CD4-positive, alpha-beta memory T cell (primary cell): Measurements from ENCODE around the gene GREB1L. TPM values are rescaled to one million over a fixed set of nuclear protein-coding genes. Genes with fewer than 3 reads are reported as not detected.

Experiments used
- CTCF ChIA-PET: fragments of 350-600 bp; sonication (Branson Sonifier 250); formaldehyde crosslinking; loops from one replicate; lab custom pipeline; 2021; ENCODE audit warnings: inconsistent platforms; ENCODE audit not compliant: partially characterized antibody; lab: Charles Lee
- POLR2A ChIA-PET: fragments of 350-600 bp; sonication (Branson Sonifier 250); formaldehyde crosslinking; loops from one replicate; lab custom pipeline; 2021; ENCODE audit not compliant: partially characterized antibody; lab: Charles Lee
- DNase-seq, 5 donors: peaks; one replicate each; pipeline versions ENCODE4 v3.0.0 to v3.0.0-alpha.2; 2020 to 2022; ENCODE audit warnings: mixed read lengths in 1 of 5
- H3K27ac ChIP-seq: one replicate; pipeline ENCODE4 v1.7.0; 2013; ENCODE audit warnings: low read depth, low read length
- H3K27me3 ChIP-seq: 2 replicates; pipeline ENCODE4 v1.7.0; 2013; ENCODE audit warnings: mild to moderate bottlenecking, low read length, moderate library complexity; ENCODE audit not compliant: insufficient read depth
- H3K36me3 ChIP-seq: 2 replicates; pipeline ENCODE4 v1.7.0; 2013; ENCODE audit warnings: mild to moderate bottlenecking, low read length, moderate library complexity; ENCODE audit not compliant: insufficient read depth
- H3K4me1 ChIP-seq: 2 replicates; pipeline ENCODE4 v1.7.0; 2013; ENCODE audit warnings: mild to moderate bottlenecking, low read length, moderate library complexity; ENCODE audit not compliant: insufficient read depth
- H3K4me3 ChIP-seq, 2 donors: one replicate each; pipeline ENCODE4 v1.7.0; 2013; ENCODE audit warnings: low read length in 2 of 2, mild to moderate bottlenecking in 1 of 2
- H3K9me3 ChIP-seq, 2 donors: one replicate each; pipeline ENCODE4 v1.7.0; 2013; ENCODE audit warnings: low read length in 2 of 2, control low read depth in 1 of 2; ENCODE audit not compliant: control insufficient read depth in 1 of 2
- H3K27ac Mint-ChIP-seq, 7 donors: one replicate each; pipeline ENCODE4 v1.8.0; 2020 to 2021; ENCODE audit warnings: mixed read lengths in 7 of 7, mild to moderate bottlenecking in 6 of 7, inconsistent platforms in 3 of 7, moderate library complexity in 3 of 7
- H3K27me3 Mint-ChIP-seq, 2 donors: one replicate each; pipeline ENCODE4 v1.8.0; 2020 to 2021; ENCODE audit warnings: mixed read lengths in 2 of 2
- H3K36me3 Mint-ChIP-seq, 2 donors: one replicate each; pipeline ENCODE4 v1.8.0; 2020 to 2021; ENCODE audit warnings: mixed read lengths in 2 of 2, inconsistent platforms in 1 of 2, mild to moderate bottlenecking in 1 of 2
- H3K4me1 Mint-ChIP-seq, 4 donors: one replicate each; pipeline ENCODE4 v1.8.0; 2020 to 2021; ENCODE audit warnings: mixed read lengths in 4 of 4, mild to moderate bottlenecking in 1 of 4
- H3K4me3 Mint-ChIP-seq, 8 donors: one replicate each; pipeline ENCODE4 v1.8.0; 2020 to 2021; ENCODE audit warnings: mixed read lengths in 8 of 8, mild to moderate bottlenecking in 7 of 8, moderate library complexity in 6 of 8, inconsistent platforms in 3 of 8
- H3K9me3 Mint-ChIP-seq, 8 donors: one replicate each; pipeline ENCODE4 v1.8.0; 2020 to 2021; ENCODE audit warnings: mixed read lengths in 8 of 8, mild to moderate bottlenecking in 5 of 8, inconsistent platforms in 3 of 8, moderate library complexity in 1 of 8
- intact Hi-C: fragments of 100-400 bp; cut with micrococcal nuclease; formaldehyde crosslinking; loops from one replicate; pipeline ENCODE4 v1.15.1; 2023
- polyA plus RNA-seq, 2 donors: library from polyadenylated mRNA; unstranded; fragments of 300-500 nt; fragmentation: Illumina TruSeq; gene quantifications; one replicate each; pipeline ENCODE4 v1.2.3, GENCODE V29; 2021
- total RNA-seq, 2 experiments: library from RNA; stranded (reverse); gene quantifications; one replicate each; pipeline ENCODE4 v1.2.3, GENCODE V29; 2021

Gene GREB1L
- total and polyA plus RNA-seq, 4 experiments from 2014 or later = 0.16 TPM; not detected in 3

DNA sequence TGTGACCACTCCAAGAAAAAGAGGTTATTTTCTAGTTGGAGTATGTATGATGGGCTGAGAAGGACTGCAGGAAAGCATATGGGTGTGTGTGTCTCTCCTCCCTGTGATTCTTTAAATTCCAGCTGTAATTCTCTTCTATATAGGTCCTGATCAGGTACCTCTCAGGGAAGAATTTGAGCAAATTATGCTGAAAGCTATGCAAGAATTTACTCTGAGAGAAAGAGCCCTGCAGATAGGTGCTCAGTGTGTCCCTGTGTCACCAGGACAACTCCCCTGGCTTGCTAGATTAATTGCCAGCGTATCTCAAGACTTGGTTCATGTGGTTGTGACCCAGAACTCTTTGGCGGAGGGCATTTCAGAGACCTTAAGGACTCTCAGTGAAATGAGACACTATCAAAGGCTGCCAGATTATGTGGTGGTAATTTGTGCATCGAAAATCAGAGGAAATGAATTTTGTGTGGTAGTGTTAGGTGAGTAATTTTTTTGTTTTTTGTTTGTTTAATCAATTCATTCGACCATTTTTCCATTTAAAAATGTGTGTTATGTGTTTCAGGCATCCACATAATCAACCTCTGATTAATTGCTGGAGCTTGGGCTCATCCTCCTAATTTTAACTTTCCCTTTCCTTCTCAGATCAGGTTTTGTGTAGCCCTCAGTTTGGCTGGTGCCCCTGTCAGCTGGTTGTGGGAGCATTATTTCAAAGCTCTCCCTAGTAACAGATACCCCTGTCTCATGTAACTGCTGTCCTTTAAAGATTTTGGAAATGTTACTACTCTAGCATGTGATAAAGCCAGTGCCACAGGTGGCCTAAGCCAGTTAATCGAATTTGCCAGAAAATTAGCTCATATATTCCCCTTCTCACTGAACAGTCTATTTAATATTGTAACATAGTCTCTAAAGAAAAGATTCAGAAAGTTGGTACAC lies 207.6 kb downstream of the GREB1L start:
- H3K36me3 ChIP-seq = no peaks in the 10 kb centered on the region
- no peak overlapping the region for H3K27ac Mint-ChIP-seq
- no peaks in the 10 kb centered on the region for H3K9me3 Mint-ChIP-seq
- H3K36me3 Mint-ChIP-seq = no peaks in the 10 kb centered on the region
- POLR2A ChIA-PET = no interaction called here
- DNase-seq = no peak
- intact Hi-C loops = no loop called here
- H3K4me1 Mint-ChIP-seq = peaks cover 0 to 2% (median 0%) of the 10 kb centered on the region in 4 donors
- no peak overlapping the region for H3K4me3 Mint-ChIP-seq
- H3K27me3 Mint-ChIP-seq = peaks cover 0 to 16% of the 10 kb centered on the region in 2 donors
- CTCF ChIA-PET = no interaction called here
- H3K9me3 ChIP-seq = no peaks in the 10 kb centered on the region
- H3K27me3 ChIP-seq = no peaks in the 10 kb centered on the region
- no peak overlapping the region for H3K4me3 ChIP-seq
- no peak overlapping the region for H3K27ac ChIP-seq
- H3K4me1 ChIP-seq = no peaks in the 10 kb centered on the region

DNA sequence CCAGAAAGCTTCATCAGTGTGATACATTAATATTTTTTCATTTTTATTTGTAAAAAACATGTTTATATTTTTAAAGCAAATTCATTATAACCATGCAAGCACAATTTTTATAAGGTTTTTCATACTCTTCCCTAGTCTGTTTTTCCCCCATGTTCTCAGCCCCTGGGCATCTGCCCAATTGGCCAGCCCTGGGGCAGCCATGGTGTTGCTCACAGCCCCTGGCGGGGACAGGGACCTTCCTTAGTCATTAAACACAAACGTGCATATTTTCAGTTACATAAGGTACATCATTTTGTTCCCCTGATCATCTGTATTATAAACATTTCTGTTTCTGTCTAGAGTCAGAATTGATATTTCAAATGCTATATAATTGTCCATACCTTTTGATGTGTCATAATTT lies 208.5 kb downstream of the GREB1L start:
- H3K9me3 Mint-ChIP-seq = no peaks in the 10 kb centered on the region
- no peaks in the 10 kb centered on the region for H3K36me3 ChIP-seq
- CTCF ChIA-PET = no interaction called here
- no peak for DNase-seq
- no peaks in the 10 kb centered on the region for H3K27me3 ChIP-seq
- H3K4me1 Mint-ChIP-seq = peaks cover 0 to 2% (median 0%) of the 10 kb centered on the region in 4 donors
- no peak overlapping the region for H3K27ac ChIP-seq
- no peak overlapping the region for H3K4me3 Mint-ChIP-seq
- H3K4me1 ChIP-seq = no peaks in the 10 kb centered on the region
- H3K4me3 ChIP-seq = no peak overlapping the region
- no peaks in the 10 kb centered on the region for H3K36me3 Mint-ChIP-seq
- H3K27ac Mint-ChIP-seq = no peak overlapping the region
- POLR2A ChIA-PET = no interaction called here
- intact Hi-C loops = no loop called here
- peaks cover 0 to 16% of the 10 kb centered on the region in 2 donors for H3K27me3 Mint-ChIP-seq
- H3K9me3 ChIP-seq = no peaks in the 10 kb centered on the region

DNA sequence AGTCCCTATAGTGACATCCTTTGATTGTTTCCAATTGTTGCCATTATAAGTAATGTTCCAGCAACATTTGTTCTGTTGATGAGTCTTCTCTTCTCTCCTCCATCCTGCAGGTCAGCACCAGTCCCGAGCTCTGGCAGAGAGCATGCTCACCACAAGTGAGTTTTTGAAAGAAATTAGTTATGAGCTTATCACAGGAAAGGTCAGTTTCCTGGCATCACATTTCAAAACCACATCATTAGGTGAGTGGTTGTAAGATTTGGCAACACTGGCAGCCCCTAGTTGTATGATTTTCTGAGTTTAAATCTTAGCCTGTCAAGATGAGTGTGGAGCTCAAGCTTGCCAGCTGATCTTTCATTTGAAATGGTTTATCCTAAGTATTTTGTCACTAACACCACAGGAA lies 208.9 kb downstream of the GREB1L start:
- ChIA-PET POLR2A (no interaction called here), CTCF (no interaction called here)
- DNase-seq = no peak
- Mint-ChIP-seq H3K9me3 (no peaks in the 10 kb centered on the region), H3K27ac (no peak overlapping the region), H3K4me3 (no peak overlapping the region), H3K4me1 (peaks cover 0 to 2% (median 0%) of the 10 kb centered on the region in 4 donors), H3K27me3 (peaks cover 0 to 16% of the 10 kb centered on the region in 2 donors), H3K36me3 (no peaks in the 10 kb centered on the region)
- H3K27ac ChIP-seq = no peak overlapping the region
- no peaks in the 10 kb centered on the region for H3K4me1 ChIP-seq
- intact Hi-C loops = no loop called here
- H3K9me3 ChIP-seq = no peaks in the 10 kb centered on the region
- no peaks in the 10 kb centered on the region for H3K36me3 ChIP-seq
- no peak overlapping the region for H3K4me3 ChIP-seq
- H3K27me3 ChIP-seq = no peaks in the 10 kb centered on the region

DNA sequence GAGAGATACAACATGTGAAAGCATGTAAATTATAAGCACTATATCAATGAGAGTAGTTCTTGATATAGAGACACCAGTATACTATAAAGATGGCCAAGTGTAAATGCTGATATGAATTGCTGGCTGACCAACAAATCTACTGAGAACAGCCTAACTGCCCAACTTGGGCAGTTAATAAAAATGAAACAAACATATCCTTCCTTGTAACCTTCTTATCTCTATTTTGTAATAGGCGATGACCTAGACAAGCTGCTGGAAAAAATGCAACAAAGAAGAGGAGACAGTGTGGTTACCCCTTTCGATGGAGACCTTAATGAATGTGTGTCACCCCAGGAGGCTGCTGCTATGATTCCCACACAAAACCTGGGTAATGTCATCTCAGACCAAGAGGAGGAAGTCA lies 209.8 kb downstream of the GREB1L start:
- H3K9me3 ChIP-seq = no peaks in the 10 kb centered on the region
- H3K4me3 Mint-ChIP-seq = no peak overlapping the region
- peaks cover 0 to 2% (median 0%) of the 10 kb centered on the region in 4 donors for H3K4me1 Mint-ChIP-seq
- H3K4me1 ChIP-seq = no peaks in the 10 kb centered on the region
- peaks cover 0 to 16% of the 10 kb centered on the region in 2 donors for H3K27me3 Mint-ChIP-seq
- no peaks in the 10 kb centered on the region for H3K36me3 Mint-ChIP-seq
- H3K36me3 ChIP-seq = no peaks in the 10 kb centered on the region
- H3K9me3 Mint-ChIP-seq = no peaks in the 10 kb centered on the region
- intact Hi-C loops = no loop called here
- no peak overlapping the region for H3K4me3 ChIP-seq
- no peaks in the 10 kb centered on the region for H3K27me3 ChIP-seq
- DNase-seq = no peak
- H3K27ac ChIP-seq = no peak overlapping the region
- ChIA-PET POLR2A (no interaction called here), CTCF (no interaction called here)
- H3K27ac Mint-ChIP-seq = no peak overlapping the region

DNA sequence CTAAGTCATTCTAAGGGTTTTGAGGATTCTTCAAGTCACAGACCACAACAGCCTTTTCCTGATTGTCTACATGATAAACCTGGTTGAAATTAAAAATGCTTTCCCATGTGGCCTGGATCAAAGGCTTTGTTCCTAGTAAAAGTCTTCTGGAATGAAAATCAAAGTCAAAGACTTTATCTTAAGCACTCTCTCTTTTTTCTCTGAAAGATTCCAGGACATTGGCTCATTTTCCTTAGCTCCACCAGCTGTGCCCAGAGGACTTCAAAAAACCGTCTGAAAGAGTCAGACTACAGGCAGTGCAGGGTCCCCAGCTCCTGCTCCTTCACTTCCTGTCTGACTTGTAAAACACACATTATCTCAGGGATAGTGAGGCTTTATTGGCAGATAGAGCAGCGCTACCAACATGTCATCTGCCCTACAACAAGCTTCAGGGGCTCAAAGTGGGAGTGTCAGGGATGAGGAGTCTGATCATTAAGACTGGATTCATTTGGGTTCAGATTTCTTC lies 210.3 kb downstream of the GREB1L start:
- intact Hi-C loops = no loop called here

DNA sequence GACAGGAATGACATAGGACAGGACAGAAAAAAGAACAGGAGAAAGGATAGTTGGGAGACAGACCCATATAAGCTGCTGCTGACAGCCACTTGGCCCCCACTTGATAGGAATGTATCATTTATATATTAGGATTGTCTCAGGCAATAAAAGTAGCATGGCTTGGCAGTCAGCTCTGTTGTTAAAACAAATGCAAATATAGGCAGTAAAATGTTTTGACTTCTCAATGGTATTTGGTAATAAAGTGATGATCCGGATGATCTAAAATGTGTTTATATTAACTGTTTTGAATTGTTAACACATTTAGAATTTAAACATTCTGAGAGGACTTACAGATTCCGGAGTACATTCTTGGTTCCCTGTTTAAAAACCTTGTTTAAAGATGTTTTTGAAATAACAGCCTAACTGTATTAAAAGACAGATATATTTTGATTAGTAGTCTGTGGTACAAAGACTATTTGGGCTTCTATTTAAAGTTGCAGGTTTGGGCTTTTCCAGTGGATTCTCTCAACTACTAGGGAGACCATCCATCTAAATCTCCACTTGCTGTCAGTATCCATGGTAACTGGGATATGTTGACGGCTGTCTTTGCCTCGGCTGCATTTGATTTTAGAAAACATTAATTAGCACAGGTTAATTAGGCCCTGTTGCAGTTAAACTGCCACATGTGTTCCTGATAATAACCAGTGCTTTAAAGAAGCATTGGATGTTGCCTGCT lies 210.9 kb downstream of the GREB1L start:
- CTCF ChIA-PET = no interaction called here
- POLR2A ChIA-PET = no interaction called here
- intact Hi-C loops = no loop called here
- no peak overlapping the region for H3K4me3 Mint-ChIP-seq
- no peaks in the 10 kb centered on the region for H3K36me3 ChIP-seq
- H3K27me3 ChIP-seq = no peaks in the 10 kb centered on the region
- no peak for DNase-seq
- H3K4me1 ChIP-seq = no peaks in the 10 kb centered on the region
- no peaks in the 10 kb centered on the region for H3K9me3 ChIP-seq
- H3K9me3 Mint-ChIP-seq = no peaks in the 10 kb centered on the region
- H3K36me3 Mint-ChIP-seq = no peaks in the 10 kb centered on the region
- H3K4me1 Mint-ChIP-seq = peaks cover 0 to 2% (median 0%) of the 10 kb centered on the region in 4 donors
- H3K27ac ChIP-seq = no peak overlapping the region
- peaks cover 0 to 16% of the 10 kb centered on the region in 2 donors for H3K27me3 Mint-ChIP-seq
- no peak overlapping the region for H3K4me3 ChIP-seq
- H3K27ac Mint-ChIP-seq = no peak overlapping the region

More for the DNA sequence above, 210.3 kb downstream of the GREB1L start:
- Mint-ChIP-seq H3K27ac (no peak overlapping the region), H3K4me3 (no peak overlapping the region), H3K27me3 (peaks cover 0 to 16% of the 10 kb centered on the region in 2 donors), H3K4me1 (peaks cover 0 to 2% (median 0%) of the 10 kb centered on the region in 4 donors), H3K9me3 (no peaks in the 10 kb centered on the region), H3K36me3 (no peaks in the 10 kb centered on the region)
- no peaks in the 10 kb centered on the region for H3K27me3 ChIP-seq
- DNase-seq = no peak
- H3K9me3 ChIP-seq = no peaks in the 10 kb centered on the region
- H3K4me3 ChIP-seq = no peak overlapping the region
- H3K4me1 ChIP-seq = no peaks in the 10 kb centered on the region
- no peak overlapping the region for H3K27ac ChIP-seq
- ChIA-PET CTCF (no interaction called here), POLR2A (no interaction called here)
- H3K36me3 ChIP-seq = no peaks in the 10 kb centered on the region

DNA sequence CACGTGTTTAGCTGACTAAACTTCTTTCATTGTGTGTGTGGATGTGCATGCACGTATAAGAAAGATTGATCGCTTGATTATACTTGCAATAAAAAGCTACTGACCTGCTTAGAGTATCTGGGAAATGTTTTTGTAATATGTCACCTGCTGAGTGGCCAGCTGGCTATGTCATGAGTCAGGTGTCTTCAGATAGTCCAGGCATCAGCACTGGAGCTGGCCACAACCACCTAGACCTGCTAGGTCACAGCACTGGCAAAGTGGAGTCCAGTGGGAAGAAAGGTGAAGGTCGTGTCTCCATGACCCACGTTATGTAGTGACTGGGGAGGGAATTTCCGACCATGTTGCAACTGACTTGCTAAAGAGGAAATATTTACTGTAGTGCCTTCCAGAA lies 211.5 kb downstream of the GREB1L start:
- ChIA-PET POLR2A (no interaction called here), CTCF (no interaction called here)
- H3K27me3 Mint-ChIP-seq = peaks cover 0 to 14% of the 10 kb centered on the region in 2 donors
- intact Hi-C loops = no loop called here
- Histone ChIP-seq H3K9me3 (no peaks in the 10 kb centered on the region), H3K4me1 (no peaks in the 10 kb centered on the region), H3K27ac (no peak overlapping the region), H3K4me3 (no peak overlapping the region), H3K36me3 (no peaks in the 10 kb centered on the region), H3K27me3 (no peaks in the 10 kb centered on the region)
- no peak overlapping the region for H3K27ac Mint-ChIP-seq
- H3K9me3 Mint-ChIP-seq = no peaks in the 10 kb centered on the region
- H3K4me3 Mint-ChIP-seq = no peak overlapping the region
- H3K4me1 Mint-ChIP-seq = peaks cover 0 to 2% (median 0%) of the 10 kb centered on the region in 4 donors
- DNase-seq = no peak
- no peaks in the 10 kb centered on the region for H3K36me3 Mint-ChIP-seq
